ENCODE results near the gene BCDIN3D. TPM values are rescaled to one million over a fixed set of nuclear protein-coding genes. Genes with fewer than 3 reads are reported as not detected.

BCDIN3D gene
- total and polyA plus RNA-seq, 2 of the 8 experiments (the other 6 are each of a cell fraction or from before 2014, with no cell fraction given): 1.6 to 2.4 TPM

GRCh38 chr12:49803693-49804450, 39.0 kb downstream of the BCDIN3D start:
- Histone ChIP-seq H3K4me3 (ENCODE audit: extremely low read depth in 1 of 4, insufficient read depth in 2 of 4, low read depth in 3 of 4, low read length in 4 of 4) (no peak overlapping the region), H3K9ac (replicated peaks in 1 of 4; ENCODE audit: extremely low read depth in 1 of 4, low read depth in 3 of 4, low read length in 3 of 4) (no peak overlapping the region), H3K23me2 (ENCODE audit: low read depth, low read length) (no peaks in the 10 kb centered on the region; the same call in 1 of the 2 replicates), H3K36me3 (ENCODE audit: control insufficient read depth in 2 of 4, insufficient read depth in 4 of 4, low read length in 3 of 4) (peaks cover 0 to 37% (median 12%) of the 10 kb centered on the region in 4 experiments; a peak in 6 of 8 replicates), H4K8ac (ENCODE audit: extremely low read depth, insufficient read depth, low read length) (no peak overlapping the region), H3K79me2 (ENCODE audit: control insufficient read depth in 1 of 2, insufficient read depth in 2 of 2, low read length in 2 of 2) (peaks cover 0 to 12% of the 10 kb centered on the region in 2 experiments; a peak in 1 of 4 replicates), H2BK5ac (ENCODE audit: low read depth, low read length) (no peak overlapping the region; the same call in 1 of the 2 replicates), H2BK12ac (ENCODE audit: low read depth, low read length) (no peak overlapping the region), H3K23ac (ENCODE audit: insufficient read length) (no peak overlapping the region), H2AK5ac (ENCODE audit: low read depth, low read length) (no peak overlapping the region), H3K18ac (ENCODE audit: extremely low read depth, low read length) (no peak overlapping the region), H3K27ac (ENCODE audit: low read depth, low read length) (no peak overlapping the region), H3K4me2 (ENCODE audit: insufficient read depth in 1 of 2, low read depth in 2 of 2, low read length in 2 of 2) (no peak overlapping the region), H3K4ac (replicated peaks; ENCODE audit: insufficient read length, low read depth, low read length) (no peak overlapping the region), H3K56ac (replicated peaks; ENCODE audit: insufficient read length, low read depth, low read length) (no peak overlapping the region), H2BK15ac (ENCODE audit: low read length) (no peak overlapping the region), H2BK20ac (ENCODE audit: low read length) (no peak overlapping the region), H3K9me3 (ENCODE audit: insufficient read depth in 2 of 2, low read depth in 1 of 2, low read length in 1 of 2) (no peaks in the 10 kb centered on the region), H3K4me1 (replicated peaks in 1 of 4; ENCODE audit: control insufficient read depth in 3 of 4, insufficient read depth in 4 of 4, low read length in 3 of 4) (peaks cover under 1 to 8% (median 6%) of the 10 kb centered on the region in 4 experiments), H4K5ac (ENCODE audit: insufficient read length, low read depth, low read length) (no peak overlapping the region), H2BK120ac (replicated peaks; ENCODE audit: low read depth, low read length) (no peak overlapping the region), H3K14ac (ENCODE audit: insufficient read length) (no peak overlapping the region), H4K91ac (replicated peaks; ENCODE audit: insufficient read length, low read length) (no peak overlapping the region), H4K20me1 (replicated peaks in 1 of 2; ENCODE audit: control insufficient read depth in 1 of 2, insufficient read depth in 2 of 2, low read length in 2 of 2) (peaks cover 4 to 10% of the 10 kb centered on the region in 2 experiments), H3K27me3 (replicated peaks in 1 of 4; ENCODE audit: control insufficient read depth in 3 of 4, extremely low read depth in 1 of 4, insufficient read depth in 3 of 4, low read length in 3 of 4) (no peaks in the 10 kb centered on the region), H3K79me1 (ENCODE audit: low read depth, low read length) (peaks cover 3% of the 10 kb centered on the region; the same call in 1 of the 2 replicates), H2AFZ (ENCODE audit: low read length) (no peak overlapping the region)
- DNase-seq (ENCODE audit: low read depth in 1 of 2, low spot score in 2 of 2) (no peak), FAIRE-seq (no peak)
- 92% methylated on average over 11 of the region's 12 CpGs; no CpG with 5 or more reads in 1 of the 2 experiments for WGBS, 2 experiments (ENCODE audit: extremely low coverage in 1 of 2, insufficient coverage in 1 of 2, insufficient read length in 1 of 2, insufficient replicate concordance in 2 of 2, low coverage in 1 of 2, low lambda C conversion rate in 2 of 2, missing lambda C conversion rate in 1 of 2)
- no peak for TF ChIP-seq BCL11A (IDR thresholded peaks at IDR 0.05; ENCODE audit: low read depth in 2 of 2, low read length in 2 of 2)
- no peak for TF ChIP-seq TAF1 (IDR thresholded peaks at IDR 0.05; ENCODE audit: low read depth, low read length)
- ChIA-PET POLR2A (ENCODE audit: partially characterized antibody) (interaction anchor here (1.3 to 2.3 kb wide), 3 partner anchors 7 to 24 kb away, joined by 3 to 8 read pairs (median 7); partner anchors contain the start of gene NCKAP5L), CTCF (ENCODE audit: partially characterized antibody) (interaction anchor here (0.7 to 3.5 kb wide), 6 partner anchors 8 to 37 kb away, joined by 3 to 27 read pairs (median 6); no protein-coding TSS in a partner anchor)

Measured in H1 (cell line).